Measurements from ENCODE around the gene TRIM15.

TRIM15 gene

GRCh38 chr6:30160785-30161531, 2.4 kb upstream of the TRIM15 start, which contains the start of gene TRIM10:
Gene TRIM10, minus strand, starts transcription at chr6:30161211. Its CDS starts 353 bp downstream, at chr6:30160858.
- TF ChIP-seq ZNF677 (tag by site-specific recombination; IDR thresholded peaks at IDR 0.05) (no peak), MZF1 (tag by site-specific recombination; IDR thresholded peaks at IDR 0.05; ENCODE audit: borderline replicate concordance) (no peak), ZBTB6 (tag by site-specific recombination; IDR thresholded peaks at IDR 0.05) (no peak), ZBTB8A (tag by site-specific recombination; IDR thresholded peaks at IDR 0.05) (no peak)
- Histone ChIP-seq H3K36me3 (ENCODE audit: control insufficient read depth in 2 of 2, insufficient read depth in 1 of 2, low read length in 2 of 2) (no peaks in the 10 kb centered on the region), H3K9me3 (ENCODE audit: control insufficient read depth, insufficient read depth, low read depth, low read length) (no peaks in the 10 kb centered on the region), H3K27ac (ENCODE audit: extremely low read depth, low read depth, low read length) (no peak within 1 kb of the TSS), H3K4me1 (ENCODE audit: control insufficient read depth, insufficient read depth, low read length) (peaks cover 9% of the 10 kb centered on the region), H3K4me3 (ENCODE audit: low read depth, low read length) (no peak within 1 kb of the TSS)
- ChIA-PET CTCF (interaction anchor here (0.6 to 3.1 kb wide), 2 partner anchors 30 to 1310 kb away, joined by 3 to 11 read pairs; no protein-coding TSS in a partner anchor), POLR2A (no interaction called here)

- Histone ChIP-seq H3K4me3 (ENCODE audit: low read depth, low read length) (no peak overlapping the region), H3K9me3 (ENCODE audit: control insufficient read depth, insufficient read depth, low read depth, low read length) (no peaks in the 10 kb centered on the region), H3K36me3 (ENCODE audit: control insufficient read depth in 2 of 2, insufficient read depth in 1 of 2, low read length in 2 of 2) (no peaks in the 10 kb centered on the region), H3K4me1 (ENCODE audit: control insufficient read depth, insufficient read depth, low read length) (no peaks in the 10 kb centered on the region), H3K27ac (ENCODE audit: extremely low read depth, low read depth, low read length) (no peak overlapping the region)
- CTCF ChIA-PET, result no interaction called here
- POLR2A ChIA-PET, result no interaction called here
- TF ChIP-seq ZNF132 (tag by site-specific recombination; IDR thresholded peaks at IDR 0.05; ENCODE audit: borderline replicate concordance) (no peak), ZNF223 (tag by site-specific recombination; IDR thresholded peaks at IDR 0.05) (peak; percentile 70; the same call in 1 of the 2 replicates), ZNF558 (tag by site-specific recombination; IDR thresholded peaks at IDR 0.05) (peak; percentile 94), ZNF148 (tag by site-specific recombination; IDR thresholded peaks at IDR 0.05; ENCODE audit: borderline replicate concordance) (no peak), ZNF76 (tag by site-specific recombination; IDR thresholded peaks at IDR 0.05; ENCODE audit: borderline replicate concordance, low read depth) (no peak), ZNF398 (tag by site-specific recombination; IDR thresholded peaks at IDR 0.05) (no peak), WT1 (tag by site-specific recombination; IDR thresholded peaks at IDR 0.05) (0 out of 2 replicates have a peak, but pooled peaks have one; percentile 21), ZNF571 (tag by site-specific recombination; IDR thresholded peaks at IDR 0.05) (no peak), ZNF214 (tag by site-specific recombination; IDR thresholded peaks at IDR 0.05; ENCODE audit: borderline replicate concordance) (no peak), ZSCAN30 (tag by site-specific recombination; IDR thresholded peaks at IDR 0.05) (no peak), ZNF510 (tag by site-specific recombination; IDR thresholded peaks at IDR 0.05; ENCODE audit: insufficient replicate concordance) (peak; percentile 89), PRDM2 (tag by site-specific recombination; IDR thresholded peaks at IDR 0.05; ENCODE audit: borderline replicate concordance) (no peak), HOXD13 (CRISPR knock-in tag; IDR thresholded peaks at IDR 0.05; ENCODE audit: borderline replicate concordance) (no peak), GLI2 (tag by site-specific recombination; IDR thresholded peaks at IDR 0.05; ENCODE audit: borderline replicate concordance, low read depth) (peak; percentile 78; the same call in 1 of the 2 replicates), ZNF140 (tag by site-specific recombination; IDR thresholded peaks at IDR 0.05) (peak; percentile 98), ZNF426 (tag by site-specific recombination; IDR thresholded peaks at IDR 0.05) (peak; percentile 100)
Observed at GRCh38 chr6:30162265-30163089, 869 bp upstream of the TRIM15 start.

Measured in HEK293 (cell line).